ENCODE measurements around the gene DGLUCY.

GRCh38 chr14:91193069-91193468 lies 79.2 kb downstream of the DGLUCY start:
- TF ChIP-seq CTCF (IDR thresholded peaks at IDR 0.05; ENCODE audit: insufficient read depth, low read depth, low read length) = no peak
- no peak for TF ChIP-seq EZH2 (IDR thresholded peaks at IDR 0.05; ENCODE audit: insufficient read depth, low read length)
